ENCODE results near the gene TUBB.

Gene TUBB

GRCh38 chr6:30774701-30775100, 54.5 kb downstream of the TUBB start:
- ATAC-seq: no peak
- TF ChIP-seq PPARA (CRISPR knock-in tag; IDR thresholded peaks at IDR 0.05; ENCODE audit: borderline replicate concordance) (no peak), OSR1 (CRISPR knock-in tag; IDR thresholded peaks at IDR 0.05) (no peak), ESRRG (CRISPR knock-in tag; IDR thresholded peaks at IDR 0.05) (no peak), ARNTL (CRISPR knock-in tag; IDR thresholded peaks at IDR 0.05; ENCODE audit: borderline replicate concordance, low read depth) (no peak), CREB5 (CRISPR knock-in tag; IDR thresholded peaks at IDR 0.05; ENCODE audit: low read depth) (no peak), ZNF565 (CRISPR knock-in tag; conservative IDR thresholded peaks at IDR 0.05; ENCODE audit: low read depth) (no peak), ZNF8 (CRISPR knock-in tag; IDR thresholded peaks at IDR 0.05) (no peak), GLIS3 (CRISPR knock-in tag; IDR thresholded peaks at IDR 0.05) (no peak), ZC3H10 (CRISPR knock-in tag; IDR thresholded peaks at IDR 0.05) (no peak), CSRNP3 (CRISPR knock-in tag; IDR thresholded peaks at IDR 0.05) (no peak)
